ENCODE data around the gene PRSS53. TPM values are rescaled to one million over a fixed set of nuclear protein-coding genes. Genes with fewer than 3 reads are reported as not detected.

Gene PRSS53
- total and polyA plus RNA-seq, 2 experiments from 2014 or later = 0.36 to 2.7 TPM

DNA sequence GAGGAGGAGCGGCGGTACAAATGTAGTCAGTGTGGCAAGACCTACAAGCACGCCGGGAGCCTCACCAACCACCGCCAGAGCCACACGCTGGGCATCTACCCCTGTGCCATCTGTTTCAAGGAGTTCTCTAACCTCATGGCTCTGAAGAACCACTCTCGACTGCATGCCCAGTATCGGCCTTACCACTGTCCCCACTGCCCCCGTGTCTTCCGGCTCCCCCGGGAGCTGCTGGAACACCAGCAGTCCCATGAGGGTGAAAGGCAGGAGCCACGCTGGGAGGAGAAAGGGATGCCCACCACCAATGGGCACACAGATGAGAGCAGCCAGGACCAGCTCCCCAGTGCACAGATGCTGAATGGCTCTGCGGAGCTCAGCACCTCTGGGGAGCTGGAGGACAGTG lies 11.7 kb downstream of the PRSS53 start (continued):
- TF ChIP-seq ZNF114 (CRISPR knock-in tag; IDR thresholded peaks at IDR 0.05) (no peak), EZH2 (IDR thresholded peaks at IDR 0.05; ENCODE audit: low read depth, unreplicated experiment) (no peak), JUNB (IDR thresholded peaks at IDR 0.05; ENCODE audit: unreplicated experiment) (no peak), CREB1 (CRISPR knock-in tag; IDR thresholded peaks at IDR 0.05; ENCODE audit: low read depth) (no peak), ZNF331 (CRISPR knock-in tag; IDR thresholded peaks at IDR 0.05; ENCODE audit: low read depth) (no peak), POLR2AphosphoS5 (IDR thresholded peaks at IDR 0.05; ENCODE audit: low read depth) (no peak), EZH2phosphoT487 (IDR thresholded peaks at IDR 0.05; ENCODE audit: unreplicated experiment) (no peak)
- TF ChIP-seq, protein P1, sequence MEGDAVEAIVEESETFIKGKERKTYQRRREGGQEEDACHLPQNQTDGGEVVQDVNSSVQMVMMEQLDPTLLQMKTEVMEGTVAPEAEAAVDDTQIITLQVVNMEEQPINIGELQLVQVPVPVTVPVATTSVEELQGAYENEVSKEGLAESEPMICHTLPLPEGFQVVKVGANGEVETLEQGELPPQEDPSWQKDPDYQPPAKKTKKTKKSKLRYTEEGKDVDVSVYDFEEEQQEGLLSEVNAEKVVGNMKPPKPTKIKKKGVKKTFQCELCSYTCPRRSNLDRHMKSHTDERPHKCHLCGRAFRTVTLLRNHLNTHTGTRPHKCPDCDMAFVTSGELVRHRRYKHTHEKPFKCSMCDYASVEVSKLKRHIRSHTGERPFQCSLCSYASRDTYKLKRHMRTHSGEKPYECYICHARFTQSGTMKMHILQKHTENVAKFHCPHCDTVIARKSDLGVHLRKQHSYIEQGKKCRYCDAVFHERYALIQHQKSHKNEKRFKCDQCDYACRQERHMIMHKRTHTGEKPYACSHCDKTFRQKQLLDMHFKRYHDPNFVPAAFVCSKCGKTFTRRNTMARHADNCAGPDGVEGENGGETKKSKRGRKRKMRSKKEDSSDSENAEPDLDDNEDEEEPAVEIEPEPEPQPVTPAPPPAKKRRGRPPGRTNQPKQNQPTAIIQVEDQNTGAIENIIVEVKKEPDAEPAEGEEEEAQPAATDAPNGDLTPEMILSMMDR (conservative IDR thresholded peaks at IDR 0.05; ENCODE audit: low read depth in 2 of 2) = no peak
- TF ChIP-seq, protein P2, sequence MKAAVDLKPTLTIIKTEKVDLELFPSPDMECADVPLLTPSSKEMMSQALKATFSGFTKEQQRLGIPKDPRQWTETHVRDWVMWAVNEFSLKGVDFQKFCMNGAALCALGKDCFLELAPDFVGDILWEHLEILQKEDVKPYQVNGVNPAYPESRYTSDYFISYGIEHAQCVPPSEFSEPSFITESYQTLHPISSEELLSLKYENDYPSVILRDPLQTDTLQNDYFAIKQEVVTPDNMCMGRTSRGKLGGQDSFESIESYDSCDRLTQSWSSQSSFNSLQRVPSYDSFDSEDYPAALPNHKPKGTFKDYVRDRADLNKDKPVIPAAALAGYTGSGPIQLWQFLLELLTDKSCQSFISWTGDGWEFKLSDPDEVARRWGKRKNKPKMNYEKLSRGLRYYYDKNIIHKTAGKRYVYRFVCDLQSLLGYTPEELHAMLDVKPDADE (IDR thresholded peaks at IDR 0.05) = no peak

DNA sequence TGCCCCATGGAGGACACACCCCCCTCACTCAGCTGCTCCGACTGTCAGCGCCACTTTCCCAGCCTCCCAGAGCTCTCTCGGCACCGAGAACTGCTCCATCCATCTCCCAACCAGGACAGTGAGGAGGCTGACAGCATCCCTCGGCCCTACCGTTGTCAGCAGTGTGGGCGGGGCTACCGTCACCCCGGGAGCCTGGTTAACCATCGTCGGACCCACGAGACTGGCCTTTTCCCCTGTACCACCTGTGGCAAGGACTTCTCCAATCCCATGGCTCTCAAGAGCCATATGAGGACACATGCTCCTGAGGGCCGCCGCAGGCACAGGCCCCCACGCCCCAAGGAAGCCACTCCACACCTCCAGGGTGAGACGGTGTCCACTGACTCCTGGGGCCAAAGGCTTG lies 12.4 kb downstream of the PRSS53 start:
- peak overlapping the region; percentile 92 for H3K4me3 Mint-ChIP-seq
- peaks cover 38% of the 10 kb centered on the region for H3K79me2 ChIP-seq (replicated peaks; ENCODE audit: insufficient read depth)
- no peak for ATAC-seq

DNA sequence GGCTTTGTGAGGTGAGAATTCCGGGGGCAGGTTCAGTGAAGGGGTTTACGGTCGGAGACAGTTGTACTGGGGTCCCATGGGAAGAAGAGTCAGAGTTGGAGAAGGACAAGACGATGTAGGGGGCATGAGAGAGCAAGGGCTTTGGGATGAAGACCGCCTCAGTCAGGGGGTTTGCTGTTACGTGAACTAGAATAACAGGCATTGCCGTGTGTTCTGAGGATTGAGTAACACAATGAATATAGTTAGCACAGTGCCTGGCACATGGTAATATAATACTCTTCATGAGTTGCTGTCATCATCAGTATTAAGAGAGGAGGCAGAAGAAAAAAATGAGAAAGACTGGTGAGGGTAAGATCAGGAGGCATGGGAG lies 13.9 kb downstream of the PRSS53 start:
- Histone ChIP-seq H3K4me1 (ENCODE audit: insufficient read depth) (peaks cover 14% of the 10 kb centered on the region), H3K79me2 (replicated peaks; ENCODE audit: insufficient read depth) (peaks cover 52% of the 10 kb centered on the region)
- H3K27ac Mint-ChIP-seq = peak overlapping the region; percentile 91

More for the DNA sequence above, 12.4 kb downstream of the PRSS53 start:
- Histone ChIP-seq H3K36me3 (ENCODE audit: insufficient read depth) (peaks cover 7% of the 10 kb centered on the region; the same call in 1 of the 2 replicates), H3K4me1 (ENCODE audit: insufficient read depth) (peaks cover 14% of the 10 kb centered on the region), H3K27me3 (ENCODE audit: insufficient read depth) (no peaks in the 10 kb centered on the region), H3K27ac (ENCODE audit: low read depth) (no peak overlapping the region), H4K20me1 (replicated peaks; ENCODE audit: insufficient read depth) (no peaks in the 10 kb centered on the region; the same call in 1 of the 2 replicates), H3K9me2 (ENCODE audit: insufficient read depth) (no peaks in the 10 kb centered on the region), H3K4me2 (no peak overlapping the region), H3F3A (replicated peaks; ENCODE audit: low read depth) (no peaks in the 10 kb centered on the region), H2AFZ (no peak overlapping the region), H3K4me3 (no peak overlapping the region)
- Mint-ChIP-seq H3K9me3 (no peaks in the 10 kb centered on the region; the same call in 2 of the 3 replicates), H3K36me3 (ENCODE audit: low read depth) (peaks cover 50% of the 10 kb centered on the region), H3K27ac (no peak overlapping the region), H3K4me1 (peaks cover 19% of the 10 kb centered on the region), H3K27me3 (ENCODE audit: insufficient read depth, low read depth, poor library complexity) (peaks cover 8% of the 10 kb centered on the region)
- no peak for TF ChIP-seq NANOG (IDR thresholded peaks at IDR 0.05; ENCODE audit: borderline replicate concordance)
- no peak for TF ChIP-seq POLR2AphosphoS5 (IDR thresholded peaks at IDR 0.05; ENCODE audit: low read depth)
- no peak for DNase-seq (ENCODE audit: low spot score)

More for the DNA sequence above, 13.9 kb downstream of the PRSS53 start:
- DNase-seq (ENCODE audit: low spot score) (no peak), ATAC-seq (no peak)
- Mint-ChIP-seq H3K36me3 (ENCODE audit: low read depth) (peaks cover 37% of the 10 kb centered on the region), H3K27me3 (ENCODE audit: insufficient read depth, low read depth, poor library complexity) (peaks cover 8% of the 10 kb centered on the region), H3K9me3 (no peaks in the 10 kb centered on the region; the same call in 2 of the 3 replicates), H3K4me3 (peak overlapping the region; percentile 92), H3K4me1 (peaks cover 19% of the 10 kb centered on the region)
- peak overlapping the region; percentile 96 for H3K27ac ChIP-seq (ENCODE audit: low read depth)
- H3K4me2 ChIP-seq = peak overlapping the region; percentile 86
- peak overlapping the region; percentile 90 for H3K4me3 ChIP-seq
- TF ChIP-seq POLR2AphosphoS5 (IDR thresholded peaks at IDR 0.05; ENCODE audit: low read depth) (no peak), EZH2 (IDR thresholded peaks at IDR 0.05; ENCODE audit: low read depth, unreplicated experiment) (no peak), JUNB (IDR thresholded peaks at IDR 0.05; ENCODE audit: unreplicated experiment) (no peak)
- TF ChIP-seq, protein P1 (conservative IDR thresholded peaks at IDR 0.05; ENCODE audit: low read depth in 2 of 2) = peak; percentile 7 to 14; a peak in 1 of 4 replicates
- H3F3A ChIP-seq (replicated peaks; ENCODE audit: low read depth) = no peaks in the 10 kb centered on the region
- no peak overlapping the region for H2AFZ ChIP-seq
- peaks cover 7% of the 10 kb centered on the region; the same call in 1 of the 2 replicates for H3K36me3 ChIP-seq (ENCODE audit: insufficient read depth)
- no peaks in the 10 kb centered on the region for H3K9me2 ChIP-seq (ENCODE audit: insufficient read depth)
- H3K27me3 ChIP-seq (ENCODE audit: insufficient read depth) = no peaks in the 10 kb centered on the region
- no peaks in the 10 kb centered on the region; the same call in 1 of the 2 replicates for H4K20me1 ChIP-seq (replicated peaks; ENCODE audit: insufficient read depth)
